GM21717 (cell line): ENCODE data around the gene PPP1R1B.

Source experiments
- ATAC-seq: cut with Tn5 transposase; IDR thresholded peaks from one replicate; pipeline ENCODE4 v1.9.1; 2021; ENCODE audit warnings: mild to moderate bottlenecking, moderate library complexity; ENCODE audit not compliant: unreplicated experiment

PPP1R1B gene

GRCh38 chr17:39600288-39600996 is 26.3 kb upstream of the PPP1R1B start:
- no peak for ATAC-seq

DNA sequence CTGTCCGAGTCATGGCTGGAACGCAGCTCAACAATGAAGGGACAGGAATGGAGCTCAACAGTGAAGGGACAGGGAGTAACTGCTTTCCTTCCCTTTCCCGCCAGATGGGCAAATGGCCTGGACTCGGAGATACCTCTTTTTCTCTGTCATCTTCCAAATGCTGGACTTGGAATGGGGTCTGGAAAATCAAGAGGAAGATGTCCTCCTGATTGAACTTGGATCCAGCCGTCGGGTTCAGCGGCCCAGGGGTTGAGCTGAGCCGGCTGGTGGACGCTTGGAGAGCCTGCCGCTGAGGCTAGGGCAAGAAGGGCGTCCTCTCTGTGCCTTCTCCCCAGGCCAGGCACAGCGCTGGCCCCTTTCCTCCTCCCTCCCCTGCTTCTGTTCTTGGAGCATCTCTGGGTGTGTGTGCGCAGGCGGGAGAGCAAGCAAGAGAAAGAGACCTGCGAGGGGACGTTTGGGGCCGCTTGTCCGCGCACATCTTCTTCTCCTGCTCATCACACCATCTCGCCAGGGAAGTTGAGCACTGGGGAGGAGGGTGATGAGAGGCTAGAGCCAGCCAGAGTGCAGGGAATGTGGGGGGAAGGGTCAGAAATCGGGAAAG is 25.7 kb upstream of the PPP1R1B start:
- no peak for ATAC-seq

- no peak for ATAC-seq
These were observed 24.8 kb upstream of the PPP1R1B start for GRCh38 chr17:39601758-39602532.

GRCh38 chr17:39602533-39603303 is 24.0 kb upstream of the PPP1R1B start:
- no peak for ATAC-seq

GRCh38 chr17:39603304-39604016 is 23.3 kb upstream of the PPP1R1B start:
- no peak for ATAC-seq

GRCh38 chr17:39604911-39605491 is 21.8 kb upstream of the PPP1R1B start:
- no peak for ATAC-seq

DNA sequence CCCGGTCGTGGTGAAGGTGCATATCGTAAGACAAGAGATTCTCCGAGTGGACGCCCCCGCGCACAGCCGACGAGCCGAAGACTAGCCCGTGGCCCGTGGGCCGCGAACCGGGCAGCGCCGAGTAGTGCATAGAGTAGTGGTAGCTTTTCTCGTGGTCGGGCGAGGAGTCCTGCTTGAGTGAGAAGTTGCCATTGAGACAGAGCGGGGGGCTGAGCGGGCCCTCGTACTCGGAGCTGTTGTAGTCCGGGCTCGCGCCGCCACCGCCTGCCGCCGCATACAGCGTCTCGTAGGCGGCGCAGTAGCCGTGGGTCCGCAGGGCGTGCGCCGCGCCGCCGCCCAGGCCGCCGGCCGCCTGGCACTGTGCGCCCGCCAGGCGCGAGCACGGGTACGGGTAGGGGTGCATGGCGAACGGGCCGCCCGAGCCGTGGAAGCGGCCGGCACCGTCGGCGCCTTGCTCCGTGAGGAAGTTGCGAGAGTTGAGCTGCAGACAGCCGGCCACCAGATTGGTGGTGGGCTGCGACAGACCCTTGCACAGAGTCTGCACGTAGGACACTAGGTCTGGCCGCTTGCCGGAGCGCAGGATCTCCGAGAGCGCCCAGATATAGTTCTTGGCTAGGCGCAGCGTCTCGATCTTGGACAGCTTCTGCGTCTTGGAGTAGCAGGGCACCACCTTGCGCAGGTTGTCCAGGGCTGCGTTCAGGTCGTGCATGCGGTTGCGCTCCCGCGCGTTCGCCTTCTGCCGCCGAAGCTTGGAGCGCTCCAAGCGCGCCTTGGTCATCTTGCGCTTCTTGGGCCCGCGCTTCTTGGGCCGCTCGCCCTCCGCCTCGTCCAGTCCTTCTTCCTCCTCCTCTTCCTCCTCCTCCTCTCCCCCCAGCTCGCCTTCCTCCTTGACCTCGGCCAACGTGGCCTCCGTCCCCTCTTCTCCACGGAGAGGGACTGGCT is 21.0 kb upstream of the PPP1R1B start:
- no peak for ATAC-seq

GRCh38 chr17:39606434-39607056 is 20.2 kb upstream of the PPP1R1B start:
- ATAC-seq: no peak

DNA sequence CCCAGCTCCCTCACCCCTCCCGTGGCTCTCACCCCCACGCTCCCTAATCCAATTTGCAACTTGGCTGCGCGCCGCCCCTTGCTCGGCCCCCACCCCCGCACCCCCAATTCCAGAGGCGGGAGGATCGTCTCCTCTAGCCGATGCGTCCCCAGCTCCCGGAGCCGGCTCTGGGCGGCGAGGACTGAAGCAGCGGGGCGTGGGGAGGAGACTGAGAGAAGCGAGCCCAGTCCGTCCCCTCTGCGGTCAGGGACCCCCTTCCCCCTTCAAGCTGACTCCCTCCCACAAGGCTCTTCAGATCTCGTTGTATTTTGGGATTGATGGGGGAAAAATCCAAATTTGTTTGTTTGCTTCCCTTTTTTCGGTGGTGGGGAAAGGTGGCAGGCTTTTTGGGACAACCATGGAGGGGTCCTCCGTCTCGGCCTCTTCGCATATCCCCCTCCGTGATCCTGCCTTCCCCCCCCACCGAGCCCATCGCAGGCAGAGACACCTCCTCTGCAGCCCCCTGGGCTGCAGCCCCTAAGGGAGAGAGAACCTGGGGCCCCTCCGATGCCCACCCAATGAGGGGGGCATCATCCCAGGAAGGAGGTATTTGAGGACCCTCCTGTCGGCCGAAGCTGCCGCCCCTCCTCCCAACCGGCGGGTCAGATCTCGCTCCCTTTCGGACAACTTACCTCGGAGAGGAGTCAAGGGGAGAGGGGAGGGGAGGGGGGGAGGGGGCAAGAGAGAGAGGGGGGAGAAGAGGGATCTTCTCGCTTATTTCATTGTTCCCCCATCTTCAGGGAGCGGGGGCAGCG is 19.5 kb upstream of the PPP1R1B start:
- ATAC-seq: no peak

- no peak for ATAC-seq
These were observed 19.0 kb upstream of the PPP1R1B start, which contains the start of gene NEUROD2 for GRCh38 chr17:39607851-39608130. Gene NEUROD2, minus strand, starts transcription at chr17:39607920. Its CDS starts 1,321 bp downstream, at chr17:39606599.

- ATAC-seq: no peak
These were observed 18.4 kb upstream of the PPP1R1B start for GRCh38 chr17:39608142-39608981.

GRCh38 chr17:39609416-39610025 is 17.2 kb upstream of the PPP1R1B start:
- ATAC-seq: no peak

DNA sequence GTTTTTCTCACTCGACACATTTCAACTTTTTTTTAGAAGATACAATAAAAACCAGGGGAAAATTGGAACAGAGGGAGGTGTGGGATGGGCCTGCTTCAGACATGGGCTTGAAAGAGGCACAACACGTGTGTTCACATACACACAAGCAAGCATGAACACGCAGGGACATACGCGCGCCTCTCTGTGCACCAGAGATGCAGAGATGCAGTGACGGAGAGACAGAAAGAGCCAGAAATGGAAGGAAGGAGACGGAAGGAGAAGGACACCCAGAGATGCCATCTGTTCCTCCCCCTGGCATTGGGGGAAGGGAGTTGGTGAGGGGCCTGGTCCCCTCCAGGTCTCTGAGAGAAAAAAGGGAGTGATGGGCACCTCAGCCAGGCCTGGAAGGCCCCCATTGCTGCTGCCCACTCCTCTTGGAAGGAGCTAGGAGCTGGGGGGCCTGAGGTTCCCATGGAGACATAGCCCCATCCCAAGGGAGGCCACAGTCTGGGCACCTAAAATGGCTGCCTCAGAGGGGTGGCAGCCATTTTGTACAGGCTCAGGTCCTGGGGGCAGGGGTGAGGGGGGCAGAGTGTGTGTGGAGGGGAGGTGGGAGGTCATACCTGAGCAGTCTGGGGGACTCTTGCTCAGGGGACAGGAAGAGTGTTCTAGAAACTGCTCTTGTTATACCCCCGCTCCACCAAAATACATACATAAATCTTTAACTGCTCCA is 15.2 kb upstream of the PPP1R1B start:
- no peak for ATAC-seq

DNA sequence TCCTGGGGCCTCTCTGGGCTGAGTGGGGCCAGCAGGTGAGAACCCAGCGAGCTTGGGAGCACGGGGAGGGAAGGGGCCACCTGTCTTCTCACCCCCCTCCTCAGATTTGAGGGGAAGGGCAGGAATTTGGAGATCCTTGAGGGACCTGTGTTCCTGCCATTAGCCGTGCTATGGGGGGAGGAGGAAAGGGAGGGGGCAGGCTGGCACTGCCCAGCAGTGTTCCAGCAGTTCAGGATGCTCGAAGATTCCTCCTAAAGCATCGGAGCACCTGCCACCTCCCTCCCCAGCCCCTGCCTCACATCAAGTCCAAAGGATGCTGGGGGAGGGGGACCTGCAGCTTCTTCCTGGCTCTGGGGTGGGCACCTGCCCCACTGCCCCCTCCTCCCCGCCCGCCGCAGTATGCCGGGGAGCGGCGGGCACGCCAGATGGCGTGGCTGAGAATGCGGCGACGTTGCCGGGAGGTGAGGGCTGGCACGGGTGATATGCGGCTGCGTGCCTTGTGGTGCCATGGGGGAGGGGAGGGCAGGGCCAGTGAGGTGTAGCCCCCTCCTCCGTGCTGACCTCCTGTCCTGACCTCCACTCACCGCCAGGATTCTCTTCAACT is 14.4 kb upstream of the PPP1R1B start:
- no peak for ATAC-seq

DNA sequence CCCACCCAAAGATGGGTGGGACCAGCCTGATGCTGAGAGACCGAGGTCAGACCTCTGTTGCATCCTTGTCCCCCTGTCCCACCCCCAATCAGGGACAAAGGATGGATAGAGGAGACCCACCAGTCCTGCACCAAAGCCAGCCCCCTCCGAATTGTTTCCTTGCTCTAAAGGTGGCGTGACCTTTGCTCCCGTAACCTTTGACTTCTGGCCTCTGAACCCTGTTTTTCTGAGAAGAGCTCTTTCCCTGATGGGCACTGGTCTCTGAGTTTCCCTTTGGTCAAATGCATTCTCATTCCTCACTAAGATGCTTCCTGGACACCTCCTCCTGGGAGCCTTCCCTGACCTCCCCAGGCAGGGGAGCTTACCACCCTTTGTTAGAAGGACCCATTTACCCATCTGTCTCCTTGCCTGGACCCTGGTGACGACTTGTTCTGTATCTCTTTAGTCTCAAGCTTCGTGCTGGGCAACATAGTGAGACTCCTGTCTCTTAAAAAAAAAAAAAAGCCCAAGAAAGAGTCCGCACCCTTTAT is 13.8 kb upstream of the PPP1R1B start:
- ATAC-seq: no peak
